Measurements from ENCODE around the gene KDM3A.

KDM3A gene

GRCh38 chr2:86436328-86436727, 4.8 kb upstream of the KDM3A start:
- DNase-seq: no peak

GRCh38 chr2:86439879-86440630, 1.1 kb upstream of the KDM3A start:
- no peak for DNase-seq

- no peak for DNase-seq
Observed at GRCh38 chr2:86441392-86441881, 266 bp downstream of the KDM3A start.

GRCh38 chr2:86441882-86442641, 891 bp downstream of the KDM3A start:
- DNase-seq: peak; percentile 60

- peak; percentile 84 for DNase-seq
Observed at GRCh38 chr2:86442642-86443005, 1.5 kb downstream of the KDM3A start.

- no peak for DNase-seq
Observed at GRCh38 chr2:86443631-86444350, 2.6 kb downstream of the KDM3A start.

GRCh38 chr2:86445436-86445835, 4.3 kb downstream of the KDM3A start:
- no peak for DNase-seq

GRCh38 chr2:86446060-86446459, 4.9 kb downstream of the KDM3A start:
- DNase-seq: no peak

- no peak for DNase-seq
Observed at GRCh38 chr2:86453836-86454235, 12.7 kb downstream of the KDM3A start.

GRCh38 chr2:86454238-86454637, 13.1 kb downstream of the KDM3A start:
- no peak for DNase-seq

GRCh38 chr2:86455181-86455580, 14.0 kb downstream of the KDM3A start:
- DNase-seq: no peak

- DNase-seq: no peak
Observed at GRCh38 chr2:86461042-86461743, 20.0 kb downstream of the KDM3A start.

GRCh38 chr2:86464652-86465051, 23.5 kb downstream of the KDM3A start:
- peak; percentile 4 for DNase-seq

- DNase-seq: no peak
Observed at GRCh38 chr2:86466306-86466705, 25.1 kb downstream of the KDM3A start.

GRCh38 chr2:86468162-86469033, 27.2 kb downstream of the KDM3A start:
- DNase-seq: no peak

- no peak for DNase-seq
Observed at GRCh38 chr2:86470890-86471289, 29.7 kb downstream of the KDM3A start.

GRCh38 chr2:86471637-86472036, 30.5 kb downstream of the KDM3A start:
- no peak for DNase-seq

GRCh38 chr2:86476092-86476491, 34.9 kb downstream of the KDM3A start:
- no peak for DNase-seq

GRCh38 chr2:86476918-86477317, 35.7 kb downstream of the KDM3A start:
- DNase-seq: no peak

GRCh38 chr2:86477349-86477748, 36.2 kb downstream of the KDM3A start:
- DNase-seq: no peak

- DNase-seq: no peak
Observed at GRCh38 chr2:86480105-86480504, 38.9 kb downstream of the KDM3A start.

GRCh38 chr2:86482034-86482433, 40.9 kb downstream of the KDM3A start:
- peak; percentile 23 for DNase-seq

Data from stimulated activated CD4-positive, alpha-beta T cell treated with anti-CD3 and anti-CD28 coated beads, Interleukin-1b, Interleukin-23, amount 100 ng/mL, for 48 hours (primary cell).